HCT116 (cell line): ENCODE results near the gene FILIP1. TPM values are rescaled to one million over a fixed set of nuclear protein-coding genes. Genes with fewer than 3 reads are reported as not detected.

Experiments used
- ATAC-seq: fragments of 200-7000 bp; cut with Tn5 transposase; 2 replicates; pipeline ENCODE4 v1.9.1; 2020; ENCODE audit warnings: mild to moderate bottlenecking, moderate library complexity
- BruUV-seq: library from RNA; stranded (reverse); fragments of 400-500 nt; replicated peaks from 2 replicates; lab custom pipeline; 2021; lab: Mats Ljungman, UMichigan
- CTCF ChIA-PET: fragments of 300-600 bp; sonication (Branson Sonifier 250); formaldehyde crosslinking; loops from one replicate; lab custom pipeline; 2021; ENCODE audit warnings: antibody characterized with exemption; lab: Charles Lee
- POLR2A ChIA-PET: fragments of 300-600, 350-600 bp; sonication (Branson Sonifier 250); formaldehyde crosslinking; loops from one replicate; lab custom pipeline; 2021; ENCODE audit warnings: antibody characterized with exemption; lab: Charles Lee
- RAD21 ChIA-PET, 2 experiments: fragments of 300-600 bp; sonication (Branson Sonifier 250); formaldehyde crosslinking; loops; one replicate each; lab custom pipeline; 2023; ENCODE audit warnings: low total read pairs in 2 of 2; ENCODE audit not compliant: uncharacterized antibody in 2 of 2, unreplicated experiment in 2 of 2, low non-redundant PET in 1 of 2; lab: Charles Lee
- DNase-seq: peaks from one replicate; pipeline ENCODE4 v3.0.0-alpha.2; 2010; ENCODE audit warnings: low read depth, low spot score
- H2AFZ ChIP-seq: fragments of 200-600 bp; shearing (Covaris generic), sonication (generic); 2 replicates; pipeline ENCODE4 v1.6.1; 2017; ENCODE audit warnings: low read depth, mixed run types, mixed read lengths, antibody characterized with exemption, low read length; ENCODE audit not compliant: poor library complexity, severe bottlenecking
- H3K27ac ChIP-seq: 2 replicates; pipeline ENCODE4 v1.5.1; 2012; ENCODE audit warnings: low read depth, low read length
- H3K27me3 ChIP-seq: fragments of 200-600 bp; sonication (generic); 2 replicates; pipeline ENCODE4 v1.6.1; 2016; ENCODE audit warnings: mixed run types, low read length, mixed read lengths; ENCODE audit not compliant: insufficient read depth
- H3K36me3 ChIP-seq, 2 experiments: fragments of 200-500 bp in 1 of 2; fragments of 200-600 bp in 1 of 2; sonication (Bioruptor generic) in 1 of 2; sonication (generic) in 1 of 2; 2 replicates each; pipeline versions ENCODE4 v1.5.1 to v1.6.1; 2014 to 2016; ENCODE audit warnings: low read length in 2 of 2, inconsistent platforms in 1 of 2, mixed read lengths in 1 of 2, mixed run types in 1 of 2; ENCODE audit not compliant: insufficient read depth in 2 of 2, control insufficient read depth in 1 of 2
- H3K4me1 ChIP-seq, 2 experiments: fragments of 200-600 bp in 1 of 2; sonication (generic) in 1 of 2; 2 replicates each; pipeline versions ENCODE4 v1.5.1 to v1.6.1; 2012 to 2017; ENCODE audit warnings: low read length in 2 of 2, inconsistent platforms in 1 of 2, mild to moderate bottlenecking in 1 of 2, mixed read lengths in 1 of 2, mixed run types in 1 of 2, moderate library complexity in 1 of 2; ENCODE audit not compliant: insufficient read depth in 2 of 2, control insufficient read depth in 1 of 2
- H3K4me2 ChIP-seq: fragments of 200-600 bp; sonication (generic); 2 replicates; pipeline ENCODE4 v1.6.1; 2017; ENCODE audit warnings: mixed run types, low read length, mixed read lengths
- H3K4me3 ChIP-seq, 2 experiments: fragments of 200-600 bp in 1 of 2; sonication (generic) in 1 of 2; replicated peaks in 1 of 2; 2 replicates each; pipeline ENCODE4 v1.5.1; 2011 to 2016; ENCODE audit warnings: low read length in 2 of 2, control low read depth in 1 of 2, low read depth in 1 of 2, mild to moderate bottlenecking in 1 of 2, mixed read lengths in 1 of 2, mixed run types in 1 of 2
- H3K79me2 ChIP-seq: fragments of 200-600 bp; sonication (generic); 2 replicates; pipeline ENCODE4 v1.6.1; 2017; ENCODE audit warnings: mild to moderate bottlenecking, mixed run types, low read length, moderate library complexity, mixed read lengths; ENCODE audit not compliant: insufficient read depth
- H3K9ac ChIP-seq: fragments of 200-600 bp; sonication (generic); 2 replicates; pipeline ENCODE4 v1.6.1; 2016; ENCODE audit warnings: low read length, mixed read lengths
- H3K9me2 ChIP-seq: fragments of 200-600 bp; sonication (generic), shearing (Covaris generic); 2 replicates; pipeline ENCODE4 v1.6.1; 2017; ENCODE audit warnings: mixed run types, mild to moderate bottlenecking, moderate library complexity; ENCODE audit not compliant: insufficient read depth
- H3K9me3 ChIP-seq, 2 experiments: fragments of 200-500 bp in 1 of 2; fragments of 200-600 bp in 1 of 2; sonication (Bioruptor generic) in 1 of 2; sonication (generic) in 1 of 2; 2 replicates each; pipeline ENCODE4 v1.6.1; 2014 to 2017; ENCODE audit warnings: low read length in 2 of 2, mixed read lengths in 2 of 2, inconsistent platforms in 1 of 2, low read depth in 1 of 2, mild to moderate bottlenecking in 1 of 2, mixed run types in 1 of 2, moderate library complexity in 1 of 2; ENCODE audit not compliant: control insufficient read depth in 1 of 2, insufficient read depth in 1 of 2
- H4K20me1 ChIP-seq: fragments of 200-600 bp; sonication (generic), shearing (Covaris generic); 2 replicates; pipeline ENCODE4 v1.6.1; 2017; ENCODE audit warnings: mixed run types, mild to moderate bottlenecking, moderate library complexity; ENCODE audit not compliant: insufficient read depth
- ATF3 ChIP-seq: IDR thresholded peaks from 2 replicates; pipeline ENCODE4 v1.6.1; 2012
- CBX3 ChIP-seq: IDR thresholded peaks from 2 replicates; pipeline ENCODE4 v1.6.1; 2012; ENCODE audit warnings: low read depth
- CEBPB ChIP-seq: IDR thresholded peaks from 2 replicates; pipeline ENCODE4 v1.6.1; 2012; ENCODE audit warnings: low read depth
- EGR1 ChIP-seq: IDR thresholded peaks from 2 replicates; pipeline ENCODE4 v1.6.1; 2012; ENCODE audit warnings: low read depth
- ELF1 ChIP-seq: IDR thresholded peaks from 2 replicates; pipeline ENCODE4 v1.6.1; 2012; ENCODE audit warnings: low read depth, borderline replicate concordance
- EZH2 ChIP-seq: fragments of 200-600 bp; sonication (generic); IDR thresholded peaks from 2 replicates; pipeline ENCODE4 v1.6.1; 2017; ENCODE audit warnings: antibody characterized with exemption, mixed run types
- FOSL1 ChIP-seq: IDR thresholded peaks from 2 replicates; pipeline ENCODE4 v1.6.1; 2012; ENCODE audit warnings: low read depth
- JUND ChIP-seq: IDR thresholded peaks from 2 replicates; pipeline ENCODE4 v1.6.1; 2012
- MAX ChIP-seq: IDR thresholded peaks from 2 replicates; pipeline ENCODE4 v1.6.1; 2012
- REST ChIP-seq: IDR thresholded peaks from 2 replicates; pipeline ENCODE4 v1.6.1; 2012; ENCODE audit warnings: low read depth
- SIN3A ChIP-seq: IDR thresholded peaks from 2 replicates; pipeline ENCODE4 v1.6.1; 2012; ENCODE audit warnings: low read depth
- SRF ChIP-seq: IDR thresholded peaks from 2 replicates; pipeline ENCODE4 v1.6.1; 2012; ENCODE audit warnings: low read depth
- ZBTB33 ChIP-seq: IDR thresholded peaks from 2 replicates; pipeline ENCODE4 v1.6.1; 2011; ENCODE audit warnings: mild to moderate bottlenecking, low read length, moderate library complexity; ENCODE audit not compliant: insufficient replicate concordance; ENCODE audit errors: extremely low read depth
- ZFX ChIP-seq: fragments of 450-650 bp; IDR thresholded peaks from 2 replicates; pipeline ENCODE4 v1.6.1; 2017
- ZNF274 ChIP-seq: fragments of 200-500 bp; sonication (Bioruptor generic); IDR thresholded peaks from 2 replicates; pipeline ENCODE4 v1.6.1; 2014; ENCODE audit warnings: mild to moderate bottlenecking, low read depth, low read length, inconsistent platforms
- intact Hi-C: fragments of 100-400 bp; cut with micrococcal nuclease; formaldehyde crosslinking; loops from 2 replicates; pipeline ENCODE4 v1.10.0; 2022
- total RNA-seq: library from RNA; stranded (reverse); gene quantifications from one replicate; pipeline ENCODE4 v1.2.1, GENCODE V29; 2021; ENCODE audit not compliant: unreplicated experiment

FILIP1 gene
- total RNA-seq, 1 experiment from 2014 or later, result 0.05 TPM

- no TSS peak for BruUV-seq
- no peak overlapping the region for H3K4me2 ChIP-seq
- no peak for DNase-seq
- H3K9me2 ChIP-seq, result 0 out of 2 replicates have a peak, but pooled peaks cover 5% of the 10 kb centered on the region
- CTCF ChIA-PET, result no interaction called here
- intact Hi-C loops, result no loop called here
- no peak overlapping the region for H3K9ac ChIP-seq
- peaks cover 2 to 12% of the 10 kb centered on the region in 2 experiments; a peak in 3 of 4 replicates for H3K4me1 ChIP-seq
- no peaks in the 10 kb centered on the region for H3K36me3 ChIP-seq
- H3K27me3 ChIP-seq, result no peaks in the 10 kb centered on the region
- TF ChIP-seq REST (no peak), MAX (no peak), ATF3 (no peak), EZH2 (no peak), EGR1 (no peak), SIN3A (no peak), CEBPB (no peak), ZNF274 (no peak), SRF (no peak), CBX3 (no peak), ZBTB33 (no peak), FOSL1 (no peak), JUND (no peak), ELF1 (no peak), ZFX (no peak)
- TF ChIP-seq, all 23 proteins: peak for 0
- no peak for ATAC-seq
- POLR2A ChIA-PET, result no interaction called here
- RAD21 ChIA-PET, result no interaction called here
- no peaks in the 10 kb centered on the region for H3K9me3 ChIP-seq
- no peak overlapping the region for H3K4me3 ChIP-seq
- H3K79me2 ChIP-seq, result no peaks in the 10 kb centered on the region
- H4K20me1 ChIP-seq, result no peaks in the 10 kb centered on the region
- no peak overlapping the region for H3K27ac ChIP-seq
- H2AFZ ChIP-seq, result no peak overlapping the region
Observed at GRCh38 chr6:75423386-75423785, 70.2 kb downstream of the FILIP1 start.
